GM19035 (cell line): ENCODE data around the gene FBXO31.
"Not testable (repeated sequence)": the region's sequence is repeated elsewhere in the genome, so short reads cannot be mapped to it uniquely, and the experiment has no call there.

Source experiments
- ATAC-seq: cut with Tn5 transposase; IDR thresholded peaks from one replicate; pipeline ENCODE4 v1.9.1; 2021; ENCODE audit not compliant: unreplicated experiment

FBXO31 gene

GRCh38 chr16:87411375-87412271 is 28.0 kb upstream of the FBXO31 start:
- ATAC-seq: no peak

- ATAC-seq: no peak
These were observed 27.4 kb upstream of the FBXO31 start for GRCh38 chr16:87410968-87411367.

GRCh38 chr16:87410530-87410929 is 27.0 kb upstream of the FBXO31 start:
- no peak for ATAC-seq

- no peak for ATAC-seq
These were observed 26.2 kb upstream of the FBXO31 start for GRCh38 chr16:87409781-87410180.

GRCh38 chr16:87409153-87409552 is 25.6 kb upstream of the FBXO31 start:
- no peak for ATAC-seq

- ATAC-seq: no peak
These were observed 24.0 kb upstream of the FBXO31 start for GRCh38 chr16:87407511-87408112.

DNA sequence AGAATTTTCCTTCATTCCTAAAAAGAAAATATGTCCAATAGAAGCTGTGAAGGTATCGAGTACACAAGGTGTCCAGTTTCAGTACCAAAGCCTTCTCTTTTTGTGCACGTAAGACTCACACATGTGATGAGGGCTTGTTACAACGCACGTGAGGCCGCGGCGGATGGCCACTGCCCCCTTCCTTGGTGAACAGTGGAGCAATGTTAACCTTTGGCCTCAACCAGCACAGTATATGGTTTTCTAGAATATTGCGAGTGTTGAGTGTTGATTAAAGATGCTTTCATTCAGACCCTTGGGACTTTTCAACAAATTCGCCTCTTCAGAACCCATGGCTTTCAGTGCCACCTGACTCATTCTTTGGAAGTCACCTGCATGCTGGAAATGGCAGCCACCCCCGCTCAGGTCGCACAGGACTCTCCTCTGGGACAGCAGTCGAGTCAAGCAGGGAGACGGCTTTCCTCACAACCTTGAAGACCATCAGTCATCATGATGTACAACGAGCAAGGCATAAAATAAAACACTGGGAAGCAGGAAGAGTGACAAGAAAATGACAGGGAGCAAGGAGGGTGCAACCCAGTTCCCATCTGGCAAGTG is 23.0 kb upstream of the FBXO31 start:
- ATAC-seq: no peak

DNA sequence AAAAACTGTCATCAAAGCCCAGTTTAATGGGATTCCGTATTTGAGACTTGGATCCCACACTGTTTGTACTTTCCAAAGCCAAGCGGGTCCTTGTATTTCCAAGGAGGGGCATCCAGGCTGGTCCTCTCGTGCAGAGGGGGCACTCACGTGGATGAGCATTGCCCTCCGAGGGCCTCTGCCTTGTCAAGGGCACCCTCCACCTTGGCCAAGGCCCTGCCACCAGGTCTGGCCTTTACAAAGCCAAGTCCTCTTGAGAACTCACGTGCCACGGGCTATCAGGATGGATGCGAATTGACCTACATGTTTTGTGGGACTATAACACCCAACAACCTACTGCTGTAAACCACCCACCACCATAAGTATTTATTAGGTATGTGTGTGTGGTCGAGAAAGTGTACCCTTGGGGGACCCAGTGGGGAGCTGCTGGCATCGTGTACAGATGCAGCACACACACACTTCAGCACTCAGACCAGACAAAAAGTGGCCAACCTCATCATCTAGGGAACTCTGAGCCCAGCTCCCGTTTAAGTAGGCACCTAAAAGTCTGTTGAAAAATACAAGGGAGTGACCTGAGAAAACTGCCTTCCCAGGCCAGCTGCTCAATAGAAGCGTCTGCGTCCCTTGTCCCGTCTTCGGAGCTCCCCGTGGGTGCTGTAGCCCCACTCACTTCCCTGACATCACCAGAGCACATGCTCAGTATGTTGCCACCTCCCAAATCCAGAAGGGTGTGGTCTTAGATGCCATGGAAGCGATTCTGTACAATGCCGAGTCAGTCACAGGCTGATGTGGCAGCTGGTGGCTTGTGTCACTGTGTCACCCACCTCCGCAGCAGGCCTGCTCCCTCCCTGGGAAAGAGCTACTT is 21.4 kb upstream of the FBXO31 start:
- no peak for ATAC-seq

- ATAC-seq: no peak
These were observed 11.7 kb upstream of the FBXO31 start for GRCh38 chr16:87395181-87395842.

GRCh38 chr16:87393680-87394055 is 10.1 kb upstream of the FBXO31 start:
- no peak for ATAC-seq

DNA sequence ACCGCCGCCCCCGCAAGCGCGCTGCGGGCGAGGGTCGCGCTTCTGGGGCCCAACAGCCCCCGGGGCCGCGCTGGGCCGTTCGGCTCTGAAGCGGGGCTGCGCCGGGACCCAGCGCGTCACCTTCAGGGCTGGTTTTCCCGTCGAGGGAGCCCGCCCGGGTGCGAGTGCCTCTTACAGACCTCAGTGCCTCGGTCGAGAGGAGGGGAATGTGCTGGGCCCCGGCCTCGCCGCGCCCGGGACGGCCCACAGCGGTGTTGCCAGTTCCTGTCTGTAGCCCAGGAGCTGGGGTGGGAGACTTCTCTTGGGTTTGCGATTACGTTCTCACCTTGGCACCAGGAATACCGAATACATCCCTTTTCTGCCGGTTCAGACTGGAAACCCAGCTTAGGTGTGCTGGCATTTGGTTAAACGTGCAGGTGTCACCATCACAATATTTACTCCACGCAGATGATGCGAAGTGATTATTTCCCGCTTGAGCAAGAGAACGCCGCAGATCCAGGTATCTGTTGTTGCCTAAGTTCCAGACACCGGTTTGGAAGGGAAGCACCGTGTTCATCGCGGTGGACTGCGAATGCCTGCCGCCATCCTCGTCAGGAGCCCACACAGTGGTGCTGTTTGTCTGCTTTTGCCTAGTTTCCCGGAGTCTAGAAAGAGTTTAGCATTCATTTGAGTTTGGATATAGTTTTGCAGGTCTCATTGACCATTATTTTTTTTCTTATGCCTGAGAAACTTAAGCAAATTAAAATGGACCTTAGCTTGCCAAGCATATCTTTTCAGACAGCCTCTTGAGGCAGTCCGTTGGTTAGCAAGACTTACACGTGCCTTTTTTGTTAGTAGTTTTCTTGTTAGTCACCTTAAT is 9.5 kb upstream of the FBXO31 start:
- ATAC-seq: no peak

GRCh38 chr16:87391950-87392820 is 8.6 kb upstream of the FBXO31 start, which contains the start of gene MAP1LC3B:
Gene MAP1LC3B, plus strand, starts transcription at chr16:87392336. Its CDS starts 92 bp downstream, at chr16:87392428.
- ATAC-seq: peak; percentile 66

GRCh38 chr16:87391324-87391949 is 7.9 kb upstream of the FBXO31 start:
- no peak for ATAC-seq

DNA sequence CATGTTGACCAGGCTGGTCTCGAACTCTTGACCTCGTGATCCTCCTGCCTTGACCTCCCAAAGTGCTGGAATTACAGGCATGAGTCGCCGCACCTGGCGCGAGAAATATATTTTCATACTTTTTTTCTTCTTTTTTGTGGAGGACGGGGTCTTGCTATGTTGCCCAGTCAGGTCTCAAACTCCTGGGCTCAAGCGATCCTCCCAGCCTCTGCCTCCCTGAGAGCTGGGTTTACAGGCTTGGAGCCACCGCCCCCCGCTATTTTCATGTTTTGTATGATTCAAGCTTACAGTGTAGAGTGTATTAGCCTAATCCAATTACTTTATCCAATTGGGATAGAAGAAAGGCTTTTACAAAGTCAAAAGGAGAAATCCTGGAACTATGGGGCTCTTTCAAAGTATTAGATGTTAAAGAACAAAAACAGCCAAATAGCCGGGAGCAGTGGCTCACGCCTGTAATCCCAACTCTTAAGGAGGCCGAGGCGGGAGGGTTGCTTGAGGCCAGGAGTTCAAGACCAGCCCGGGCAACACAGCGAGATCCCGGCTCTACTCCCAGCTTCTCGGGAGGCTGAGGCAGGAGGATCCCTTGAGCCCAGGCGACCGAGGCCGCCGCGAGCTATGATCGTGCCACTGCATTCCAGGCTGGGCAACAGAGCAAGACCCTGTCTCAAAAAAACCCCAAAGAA is 7.2 kb upstream of the FBXO31 start:
- ATAC-seq: no peak

- not testable (repeated sequence) for ATAC-seq
These were observed 6.3 kb upstream of the FBXO31 start for GRCh38 chr16:87389914-87390313.

DNA sequence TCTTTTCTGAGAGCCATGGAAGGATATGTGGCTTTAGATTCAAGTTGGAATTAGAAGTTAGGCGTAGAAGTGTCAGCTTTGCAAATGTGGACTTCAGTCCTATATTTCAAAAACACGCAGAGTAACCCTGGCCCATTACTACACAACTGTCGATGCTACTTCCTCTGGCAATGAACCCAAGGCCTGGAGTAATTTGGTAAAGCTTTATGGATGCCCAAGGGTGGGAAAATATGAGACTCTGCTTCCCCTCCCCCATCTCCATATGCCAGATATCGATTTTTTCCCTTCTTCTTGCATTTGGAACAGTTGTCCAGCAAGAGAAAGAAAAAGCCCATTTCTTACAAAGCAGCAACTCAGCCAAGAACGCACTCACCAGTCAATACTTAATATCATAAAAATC is 5.7 kb upstream of the FBXO31 start:
- ATAC-seq: no peak

GRCh38 chr16:87388818-87389134 is 5.2 kb upstream of the FBXO31 start:
- ATAC-seq: no peak
